Stimulated activated CD8-positive, alpha-beta memory T cell treated with anti-CD3 and anti-CD28 coated beads, Interleukin-4, amount 100 ng/mL, for 4 hours (primary cell): Measurements from ENCODE around the gene SYPL2.
"Not testable (repeated sequence)": the region's sequence is repeated elsewhere in the genome, so short reads cannot be mapped to it uniquely, and the experiment has no call there.

Experiments
- DNase-seq, 2 donors: peaks; one replicate each; pipeline ENCODE4 v3.0.0-alpha.2; 2020; ENCODE audit warnings: low read depth in 2 of 2, low spot score in 1 of 2

Gene SYPL2

GRCh38 chr1:109470245-109470644, 3.9 kb downstream of the SYPL2 start:
- no peak for DNase-seq

- DNase-seq, result no peak
Measured at GRCh38 chr1:109472779-109473178, 6.4 kb downstream of the SYPL2 start.

- DNase-seq, result not testable (repeated sequence)
Measured at GRCh38 chr1:109473284-109474057, 7.1 kb downstream of the SYPL2 start.

GRCh38 chr1:109474697-109475096, 8.4 kb downstream of the SYPL2 start:
- no peak for DNase-seq

- no peak for DNase-seq
Measured at GRCh38 chr1:109475261-109475660, 8.9 kb downstream of the SYPL2 start.

GRCh38 chr1:109476825-109477224, 10.5 kb downstream of the SYPL2 start:
- DNase-seq, result no peak

- DNase-seq, result no peak
Measured at GRCh38 chr1:109477821-109478220, 11.5 kb downstream of the SYPL2 start.

- no peak for DNase-seq
Measured at GRCh38 chr1:109478806-109479205, 12.5 kb downstream of the SYPL2 start.

GRCh38 chr1:109479311-109479710, 13.0 kb downstream of the SYPL2 start:
- no peak for DNase-seq

- DNase-seq, result no peak
Measured at GRCh38 chr1:109479901-109480300, 13.6 kb downstream of the SYPL2 start.

GRCh38 chr1:109481646-109482045, 15.3 kb downstream of the SYPL2 start:
- no peak for DNase-seq

GRCh38 chr1:109482242-109482641, 15.9 kb downstream of the SYPL2 start:
- DNase-seq, result no peak

- DNase-seq, result no peak
Measured at GRCh38 chr1:109482791-109483671, 16.7 kb downstream of the SYPL2 start.

GRCh38 chr1:109483672-109484518, 17.5 kb downstream of the SYPL2 start, which contains the start of gene ATXN7L2:
Gene ATXN7L2, plus strand, starts transcription at chr1:109483905. Its CDS starts 49 bp downstream, at chr1:109483954.
- DNase-seq, result peak; percentile 72 to 83

- DNase-seq, result no peak
Measured at GRCh38 chr1:109484519-109484975, 18.2 kb downstream of the SYPL2 start.

- no peak for DNase-seq
Measured at GRCh38 chr1:109485001-109485400, 18.7 kb downstream of the SYPL2 start.

- DNase-seq, result no peak
Measured at GRCh38 chr1:109487261-109487660, 20.9 kb downstream of the SYPL2 start.

- no peak for DNase-seq
Measured at GRCh38 chr1:109488201-109488600, 21.9 kb downstream of the SYPL2 start.

- no peak for DNase-seq
Measured at GRCh38 chr1:109488696-109489095, 22.4 kb downstream of the SYPL2 start.

GRCh38 chr1:109490029-109490933, 23.9 kb downstream of the SYPL2 start:
- peak; percentile 48 to 60 for DNase-seq
